Suprapubic skin (tissue), 4 donors: Measurements from ENCODE around the gene RAB3GAP1. TPM values are rescaled to one million over a fixed set of nuclear protein-coding genes. Genes with fewer than 3 reads are reported as not detected.
"Not testable (repeated sequence)": the region's sequence is repeated elsewhere in the genome, so short reads cannot be mapped to it uniquely, and the experiment has no call there.

Source experiments
- DNase-seq, 2 donors: peaks; one replicate each; pipeline ENCODE4 v3.0.0-alpha.2; 2019; ENCODE audit warnings: low spot score in 2 of 2
- H3K27ac ChIP-seq: fragments of 200-600 bp; sonication (generic); one replicate; pipeline ENCODE4 v1.5.1; 2019
- H3K27me3 ChIP-seq: fragments of 200-600 bp; sonication (generic); one replicate; pipeline ENCODE4 v1.5.1; 2019
- H3K36me3 ChIP-seq: fragments of 200-600 bp; sonication (generic); one replicate; pipeline ENCODE4 v1.5.1; 2019
- H3K4me1 ChIP-seq: fragments of 200-600 bp; sonication (generic); one replicate; pipeline ENCODE4 v1.5.1; 2019
- H3K4me3 ChIP-seq: fragments of 200-600 bp; sonication (generic); one replicate; pipeline ENCODE4 v1.5.1; 2019; ENCODE audit warnings: mild to moderate bottlenecking
- H3K9me3 ChIP-seq: fragments of 200-600 bp; sonication (generic); one replicate; pipeline ENCODE4 v1.5.1; 2019
- CTCF ChIP-seq, 2 donors: fragments of 200-600 bp in 1 of 2; fragments of 450-650 bp in 1 of 2; sonication (generic) in 1 of 2; IDR thresholded peaks; one replicate each; pipeline ENCODE4 v1.5.1; 2016 to 2019; ENCODE audit warnings: antibody characterized with exemption in 2 of 2, mild to moderate bottlenecking in 1 of 2, moderate library complexity in 1 of 2
- EP300 ChIP-seq: sonication (generic); formaldehyde crosslinking; IDR thresholded peaks from one replicate; pipeline ENCODE4 v1.6.1; 2017; ENCODE audit warnings: antibody characterized with exemption
- POLR2A ChIP-seq, 2 donors: fragments of 450-650 bp; IDR thresholded peaks; one replicate each; pipeline ENCODE4 v1.6.1; 2017; ENCODE audit warnings: antibody characterized with exemption in 2 of 2, mild to moderate bottlenecking in 2 of 2, moderate library complexity in 2 of 2
- POLR2AphosphoS5 ChIP-seq, 3 donors: sonication (generic); formaldehyde crosslinking; IDR thresholded peaks; one replicate each; pipeline ENCODE4 v1.6.1; 2017; ENCODE audit warnings: antibody characterized with exemption in 3 of 3
- WGBS: methylation state at CpG from one replicate; pipeline ENCODE4 v1.1.5; 2018; 5-methylcytosine and 5-hydroxymethylcytosine counted together
- total RNA-seq, 4 donors: library from RNA; depleted of rRNA; stranded (reverse); fragments of >200 nt; gene quantifications; one replicate each; pipeline ENCODE4 v1.1.0, GENCODE V29; 2016

Gene RAB3GAP1
- total RNA-seq, 4 donors from 2014 or later = 36.8 to 62.0 (median 52.6) TPM

GRCh38 chr2:135103843-135104242, 51.8 kb downstream of the RAB3GAP1 start:
- Histone ChIP-seq H3K27ac (no peak overlapping the region), H3K4me1 (no peaks in the 10 kb centered on the region), H3K4me3 (no peak overlapping the region), H3K9me3 (no peaks in the 10 kb centered on the region), H3K36me3 (peaks cover 20% of the 10 kb centered on the region), H3K27me3 (no peaks in the 10 kb centered on the region)
- no peak for DNase-seq
- 0% methylated on average over 1 of the region's 1 CpG for WGBS
- TF ChIP-seq EP300 (no peak), POLR2A (IDR thresholded peaks at IDR 0.05) (no peak), POLR2AphosphoS5 (IDR thresholded peaks at IDR 0.05) (no peak), CTCF (IDR thresholded peaks at IDR 0.05) (no peak)

DNA sequence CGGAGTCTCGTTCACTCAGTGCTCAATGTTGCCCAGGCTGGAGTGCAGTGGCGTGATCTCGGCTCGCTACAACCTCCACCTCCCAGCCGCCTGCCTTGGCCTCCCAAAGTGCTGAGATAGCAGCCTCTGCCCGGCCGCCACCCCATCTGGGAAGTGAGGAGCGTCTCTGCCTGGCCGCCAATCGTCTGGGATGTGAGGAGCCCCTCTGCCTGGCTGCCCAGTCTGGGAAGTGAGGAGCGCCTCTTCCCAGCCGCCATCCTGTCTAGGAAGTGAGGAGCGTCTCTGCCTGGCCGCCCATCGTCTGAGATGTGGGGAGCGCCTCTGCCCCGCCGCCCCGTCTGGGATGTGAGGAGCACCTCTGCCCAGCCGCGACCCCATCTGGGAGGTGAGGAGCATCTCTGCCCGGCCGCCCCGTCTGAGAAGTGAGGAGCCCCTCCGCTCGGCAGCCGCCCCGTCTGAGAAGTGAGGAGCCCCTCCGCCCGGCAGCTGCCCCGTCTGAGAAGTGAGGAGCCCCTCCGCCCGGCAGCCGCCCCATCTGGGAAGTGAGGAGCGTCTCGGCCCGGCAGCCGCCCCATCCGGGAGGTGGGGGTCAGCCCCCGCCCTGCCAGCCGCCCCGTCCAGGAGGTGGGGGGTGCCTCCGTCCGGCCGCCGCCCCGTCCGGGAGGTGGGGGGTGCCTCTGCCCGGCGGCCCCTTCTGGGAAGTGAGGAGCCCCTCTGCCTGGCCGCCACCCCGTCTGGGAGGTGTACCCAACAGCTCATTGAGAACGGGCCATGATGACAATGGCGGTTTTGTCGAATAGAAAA, 53.6 kb downstream of the RAB3GAP1 start:
- H3K4me1 ChIP-seq, H3K4me3 ChIP-seq, H3K9me3 ChIP-seq, H3K27me3 ChIP-seq, DNase-seq, H3K27ac ChIP-seq: not testable (repeated sequence)
- H3K36me3 ChIP-seq = peaks cover 21% of the 10 kb centered on the region
- WGBS = 92% methylated on average over 17 of the region's 56 CpGs

- Histone ChIP-seq H3K9me3 (no peaks in the 10 kb centered on the region), H3K36me3 (peaks cover 46% of the 10 kb centered on the region), H3K4me3 (no peak overlapping the region), H3K27ac (no peak overlapping the region), H3K27me3 (no peaks in the 10 kb centered on the region), H3K4me1 (no peaks in the 10 kb centered on the region)
- 96% methylated on average over 3 of the region's 3 CpGs for WGBS
- no peak for DNase-seq
- TF ChIP-seq POLR2AphosphoS5 (IDR thresholded peaks at IDR 0.05) (no peak), EP300 (no peak), CTCF (IDR thresholded peaks at IDR 0.05) (no peak), POLR2A (IDR thresholded peaks at IDR 0.05) (no peak)
Measured at GRCh38 chr2:135113322-135113721, 61.2 kb downstream of the RAB3GAP1 start.

- no peak overlapping the region for H3K27ac ChIP-seq
- no peaks in the 10 kb centered on the region for H3K4me1 ChIP-seq
- no peaks in the 10 kb centered on the region for H3K9me3 ChIP-seq
- H3K36me3 ChIP-seq = peaks cover 33% of the 10 kb centered on the region
- no peaks in the 10 kb centered on the region for H3K27me3 ChIP-seq
- no peak overlapping the region for H3K4me3 ChIP-seq
- TF ChIP-seq CTCF (IDR thresholded peaks at IDR 0.05) = no peak
- TF ChIP-seq EP300 = no peak
- TF ChIP-seq POLR2AphosphoS5 (IDR thresholded peaks at IDR 0.05) = no peak
- no peak for TF ChIP-seq POLR2A (IDR thresholded peaks at IDR 0.05)
- no peak for DNase-seq
Measured at GRCh38 chr2:135119582-135119981, 67.5 kb downstream of the RAB3GAP1 start.

DNA sequence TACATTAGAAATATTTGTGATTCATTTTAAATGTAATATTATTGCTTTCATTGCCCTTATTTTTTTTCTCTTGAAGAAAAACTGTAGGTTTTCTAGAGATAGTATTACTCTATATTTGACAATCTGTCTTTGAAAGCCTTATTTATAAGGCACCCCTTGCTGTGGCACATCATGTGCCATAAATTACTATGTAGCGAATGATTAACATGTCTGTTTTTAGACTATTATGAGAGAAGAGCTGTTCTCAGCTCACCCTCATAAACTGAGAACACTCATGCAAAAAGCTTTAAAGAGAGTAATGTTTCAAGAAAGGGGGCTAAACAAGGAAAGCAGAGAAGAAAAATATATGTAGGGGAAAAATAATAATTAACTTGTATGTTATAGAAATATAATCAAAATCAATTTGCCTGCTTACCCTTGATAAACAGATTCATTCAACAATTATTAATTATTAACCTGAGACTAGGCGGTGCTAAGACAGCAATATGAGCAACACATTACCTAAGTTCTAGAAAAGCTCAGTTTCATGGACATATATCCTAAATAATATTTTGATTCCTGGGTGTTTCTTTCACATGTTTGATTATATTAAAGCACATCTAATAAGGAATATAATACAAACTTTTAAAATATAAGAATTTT, 69.0 kb downstream of the RAB3GAP1 start:
- Histone ChIP-seq H3K4me1 (no peaks in the 10 kb centered on the region), H3K27ac (no peak overlapping the region), H3K27me3 (no peaks in the 10 kb centered on the region), H3K9me3 (no peaks in the 10 kb centered on the region), H3K4me3 (no peak overlapping the region), H3K36me3 (peaks cover 31% of the 10 kb centered on the region)
- TF ChIP-seq EP300 (no peak), POLR2A (IDR thresholded peaks at IDR 0.05) (no peak), POLR2AphosphoS5 (IDR thresholded peaks at IDR 0.05) (no peak), CTCF (IDR thresholded peaks at IDR 0.05) (no peak)
- WGBS = 98% methylated on average over 2 of the region's 2 CpGs
- DNase-seq = no peak

DNA sequence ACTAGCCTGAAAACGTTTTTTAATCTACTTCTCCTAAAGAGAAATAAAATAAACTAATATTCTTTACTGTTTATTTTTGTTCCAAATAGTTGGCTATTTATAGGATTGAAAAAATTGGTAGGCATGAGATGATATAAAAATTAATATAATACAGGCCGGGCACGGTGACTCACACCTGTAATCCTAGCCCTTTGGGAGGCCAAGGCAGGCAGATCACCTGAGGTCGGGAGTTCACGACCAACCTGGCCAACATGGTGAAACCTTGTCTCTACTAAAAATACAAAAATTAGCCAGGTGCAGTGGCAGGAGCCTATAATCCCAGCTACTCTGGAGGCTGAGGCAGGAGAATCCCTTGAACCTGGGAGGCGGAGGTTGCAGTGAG, 69.6 kb downstream of the RAB3GAP1 start:
- H3K27ac ChIP-seq, H3K27me3 ChIP-seq, H3K4me3 ChIP-seq, DNase-seq, H3K4me1 ChIP-seq, H3K9me3 ChIP-seq: not testable (repeated sequence)
- peaks cover 37% of the 10 kb centered on the region for H3K36me3 ChIP-seq
- 92% methylated on average over 6 of the region's 6 CpGs for WGBS
